NB4 (cell line): ENCODE measurements around the gene ME3.

Experiments used
- DNase-seq: peaks from one replicate; pipeline ENCODE4 v3.0.0; 2010; ENCODE audit warnings: low read depth
- H3K4me3 ChIP-seq: one replicate; pipeline ENCODE4 v1.5.1; 2011; ENCODE audit warnings: mild to moderate bottlenecking, low read depth, low read length, moderate library complexity
- MYC ChIP-seq: IDR thresholded peaks from 2 replicates; pipeline ENCODE4 v1.6.1; 2011; ENCODE audit warnings: low read depth, low read length
- POLR2A ChIP-seq: IDR thresholded peaks from 2 replicates; pipeline ENCODE4 v1.6.1; 2011; ENCODE audit warnings: mild to moderate bottlenecking; ENCODE audit not compliant: insufficient read length; ENCODE audit errors: extremely low read depth
- TF ChIP-seq, protein P1 (sequence below): IDR thresholded peaks from one replicate; pipeline ENCODE4 v1.5.1; 2012; ENCODE audit warnings: low read depth, low read length
- TF ChIP-seq, protein P2 (sequence below): IDR thresholded peaks from 2 replicates; pipeline ENCODE4 v1.6.1; 2011; ENCODE audit warnings: low read depth, low read length

The ME3 gene

DNA sequence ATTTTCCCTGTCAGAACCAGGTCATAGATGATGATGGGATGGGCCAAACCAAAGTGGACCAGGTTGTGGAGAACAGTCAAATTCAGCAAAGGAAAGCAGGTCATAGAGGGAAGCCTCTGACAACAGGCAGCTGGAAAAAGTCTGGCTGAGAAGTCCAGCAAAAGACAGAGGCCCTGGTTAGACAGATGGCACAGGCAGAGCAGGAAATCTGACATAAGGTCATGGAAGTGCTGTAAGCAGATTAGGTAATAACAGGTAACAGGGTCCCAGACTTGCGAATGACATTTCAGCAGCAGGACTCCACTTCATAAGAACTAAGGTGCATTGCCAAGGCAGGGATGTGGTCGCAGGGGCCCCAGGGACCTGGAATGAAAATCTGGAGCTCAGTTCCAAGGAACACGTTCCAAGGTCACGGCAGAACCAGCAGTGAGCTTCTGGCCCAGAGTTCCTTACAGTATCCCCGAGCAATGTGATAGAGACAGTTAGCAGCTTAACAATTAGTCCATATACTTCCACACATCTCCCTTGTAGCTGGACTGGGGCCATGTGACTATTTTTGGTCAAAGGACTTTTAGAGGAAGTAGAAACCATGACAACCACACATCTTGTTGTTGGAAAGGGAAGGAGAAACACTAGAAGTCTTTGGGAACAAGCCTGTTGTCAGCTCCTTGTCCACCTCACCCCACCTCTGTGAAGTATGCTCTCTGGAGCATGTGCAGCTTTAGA is 75.4 kb downstream of the ME3 start:
- no peak overlapping the region for H3K4me3 ChIP-seq
- TF ChIP-seq MYC (no peak), POLR2A (no peak)
- TF ChIP-seq, protein P1, sequence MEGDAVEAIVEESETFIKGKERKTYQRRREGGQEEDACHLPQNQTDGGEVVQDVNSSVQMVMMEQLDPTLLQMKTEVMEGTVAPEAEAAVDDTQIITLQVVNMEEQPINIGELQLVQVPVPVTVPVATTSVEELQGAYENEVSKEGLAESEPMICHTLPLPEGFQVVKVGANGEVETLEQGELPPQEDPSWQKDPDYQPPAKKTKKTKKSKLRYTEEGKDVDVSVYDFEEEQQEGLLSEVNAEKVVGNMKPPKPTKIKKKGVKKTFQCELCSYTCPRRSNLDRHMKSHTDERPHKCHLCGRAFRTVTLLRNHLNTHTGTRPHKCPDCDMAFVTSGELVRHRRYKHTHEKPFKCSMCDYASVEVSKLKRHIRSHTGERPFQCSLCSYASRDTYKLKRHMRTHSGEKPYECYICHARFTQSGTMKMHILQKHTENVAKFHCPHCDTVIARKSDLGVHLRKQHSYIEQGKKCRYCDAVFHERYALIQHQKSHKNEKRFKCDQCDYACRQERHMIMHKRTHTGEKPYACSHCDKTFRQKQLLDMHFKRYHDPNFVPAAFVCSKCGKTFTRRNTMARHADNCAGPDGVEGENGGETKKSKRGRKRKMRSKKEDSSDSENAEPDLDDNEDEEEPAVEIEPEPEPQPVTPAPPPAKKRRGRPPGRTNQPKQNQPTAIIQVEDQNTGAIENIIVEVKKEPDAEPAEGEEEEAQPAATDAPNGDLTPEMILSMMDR = no peak
- TF ChIP-seq, protein P2, sequence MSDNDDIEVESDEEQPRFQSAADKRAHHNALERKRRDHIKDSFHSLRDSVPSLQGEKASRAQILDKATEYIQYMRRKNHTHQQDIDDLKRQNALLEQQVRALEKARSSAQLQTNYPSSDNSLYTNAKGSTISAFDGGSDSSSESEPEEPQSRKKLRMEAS = no peak
- no peak for DNase-seq

DNA sequence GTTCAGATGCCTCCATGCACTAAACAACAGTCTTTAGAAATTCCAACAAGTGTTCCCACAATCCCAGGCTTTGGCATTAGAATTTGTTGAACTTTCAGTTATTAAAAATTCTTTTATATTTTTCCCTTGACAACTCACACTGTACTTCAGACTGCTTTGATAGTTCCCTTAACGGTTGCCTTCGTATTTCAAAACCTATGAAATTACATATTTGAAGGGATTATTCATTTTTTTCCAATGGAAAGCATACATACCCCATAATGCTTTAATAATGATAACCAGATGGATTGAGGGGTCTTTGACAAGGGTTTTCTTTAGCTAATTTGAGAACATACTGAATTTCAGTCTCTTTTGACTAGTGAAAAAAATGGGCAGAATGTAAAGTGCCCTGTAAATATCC is 76.5 kb downstream of the ME3 start:
- no peak for DNase-seq
- TF ChIP-seq MYC (no peak), POLR2A (no peak)
- TF ChIP-seq, protein P2 = no peak
- TF ChIP-seq, protein P1 = no peak

DNA sequence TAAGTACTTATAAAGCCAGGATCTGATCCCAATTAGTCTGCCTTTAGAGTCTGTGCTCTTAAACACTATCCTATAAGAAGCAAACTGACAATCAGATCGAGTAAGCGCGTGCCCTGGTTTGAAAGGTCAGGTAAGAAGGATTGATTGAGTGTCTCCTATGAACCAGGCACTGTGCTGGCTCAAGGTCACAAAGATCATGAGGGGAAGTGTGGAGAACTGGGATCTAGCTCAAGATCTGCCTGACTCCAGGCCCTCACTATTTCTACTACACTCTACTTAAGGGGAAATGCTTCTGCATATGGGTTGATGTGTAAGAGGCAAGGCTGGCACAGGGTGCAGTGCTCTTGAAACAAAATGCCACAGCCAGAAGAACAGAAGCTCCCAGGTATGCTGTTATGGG is 77.0 kb downstream of the ME3 start:
- TF ChIP-seq POLR2A = no peak
- no peak for TF ChIP-seq MYC
- TF ChIP-seq, protein P2 = no peak
- no peak overlapping the region for H3K4me3 ChIP-seq
- no peak for DNase-seq

More for the DNA sequence above, 76.5 kb downstream of the ME3 start:
- no peak overlapping the region for H3K4me3 ChIP-seq

DNA sequence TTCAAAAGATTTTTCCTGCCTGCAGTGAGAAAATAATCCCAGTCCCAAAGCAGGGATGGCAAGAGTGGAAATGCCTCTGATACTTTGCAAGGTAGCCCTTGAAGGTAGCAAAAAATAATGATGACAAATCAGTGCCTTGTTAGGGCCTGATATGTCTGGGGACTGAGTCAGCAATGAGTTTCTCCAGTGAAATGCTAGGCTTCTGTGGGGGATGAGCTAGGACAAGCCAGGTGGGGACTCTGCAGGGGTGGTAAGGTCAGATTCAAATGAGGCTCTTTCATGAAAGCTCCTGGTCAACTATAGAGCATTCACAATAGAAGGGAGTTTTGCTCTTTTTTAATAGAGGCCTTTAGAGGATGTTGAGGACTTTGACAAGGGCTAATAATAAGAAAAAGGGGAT is 77.7 kb downstream of the ME3 start:
- no peak overlapping the region for H3K4me3 ChIP-seq
- no peak for DNase-seq
- no peak for TF ChIP-seq MYC
- TF ChIP-seq, protein P2 = no peak
- TF ChIP-seq, protein P1 = no peak
- TF ChIP-seq POLR2A = no peak

DNA sequence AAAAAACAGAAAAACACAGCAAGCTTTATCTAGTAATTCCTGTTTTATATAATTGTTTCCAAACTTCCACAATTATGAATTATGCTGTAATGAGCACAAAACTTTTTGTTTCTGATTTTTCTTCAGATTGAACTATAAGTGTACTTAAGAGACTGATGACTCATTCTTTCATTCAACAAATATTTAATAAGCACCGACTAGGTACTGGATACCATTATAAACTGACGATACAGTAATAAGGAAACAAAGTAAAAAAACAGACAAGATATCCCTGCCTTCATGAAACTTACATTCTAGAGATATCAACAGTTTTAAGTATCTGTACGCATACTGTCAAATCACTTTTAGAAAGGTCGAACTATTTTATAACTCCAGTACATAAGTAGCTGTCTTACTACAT is 78.6 kb downstream of the ME3 start:
- TF ChIP-seq MYC = no peak
- no peak for TF ChIP-seq POLR2A
- TF ChIP-seq, protein P1 = no peak
- TF ChIP-seq, protein P2 = no peak
- no peak overlapping the region for H3K4me3 ChIP-seq
- DNase-seq = no peak

DNA sequence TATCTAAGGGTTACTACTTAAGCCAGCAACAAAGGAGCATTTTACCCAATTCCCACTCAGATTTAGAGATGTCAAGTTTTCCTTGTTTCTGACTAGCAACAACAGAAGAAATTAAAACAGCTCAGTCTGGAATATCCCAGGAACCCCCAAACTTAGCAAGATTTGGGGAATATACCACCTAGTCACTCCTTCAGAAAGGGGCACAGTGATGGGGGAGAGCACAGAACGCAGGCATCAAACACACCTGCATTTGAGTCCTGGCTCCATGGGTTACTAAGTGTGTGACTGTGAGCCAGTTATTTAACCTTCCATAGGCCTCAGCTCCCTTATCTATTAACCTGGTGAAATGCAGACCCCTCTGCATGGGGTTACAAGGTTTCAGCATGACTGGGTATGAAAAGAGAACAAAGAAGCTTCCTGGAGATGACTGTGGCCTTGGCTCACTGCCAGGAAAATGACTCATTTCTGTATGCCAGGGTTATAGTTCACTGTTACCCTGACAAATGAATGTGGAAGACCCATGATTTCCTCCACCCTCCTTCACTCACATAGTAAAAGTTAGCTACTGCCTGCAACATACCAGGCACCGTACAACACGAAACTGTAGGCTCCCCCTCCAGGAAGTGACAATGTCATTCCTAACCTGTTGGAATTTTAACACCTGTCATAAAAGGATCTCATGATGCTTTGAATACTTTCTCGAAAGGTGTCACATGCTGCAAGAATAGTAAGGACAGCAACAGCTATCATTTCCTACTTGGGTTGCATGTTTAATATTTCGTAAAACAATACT is 79.6 kb downstream of the ME3 start:
- H3K4me3 ChIP-seq = no peak overlapping the region
- DNase-seq = peak; percentile 89

More for the DNA sequence above, 79.6 kb downstream of the ME3 start:
- TF ChIP-seq, protein P1 = no peak
- TF ChIP-seq MYC = peak; percentile 41; the same call in 1 of the 2 replicates
